OCI-LY7 (cell line): ENCODE results near the gene SGSM2. TPM values are rescaled to one million over a fixed set of nuclear protein-coding genes. Genes with fewer than 3 reads are reported as not detected.

Experiments
- BruUV-seq: library from RNA; stranded (reverse); fragments of 400-500 nt; replicated peaks from 2 replicates; lab custom pipeline; 2021; lab: Mats Ljungman, UMichigan
- CTCF ChIA-PET: fragments of 300-600 bp; sonication (Branson Sonifier 250); formaldehyde crosslinking; loops from one replicate; lab custom pipeline; 2022; ENCODE audit warnings: antibody characterized with exemption; ENCODE audit not compliant: unreplicated experiment; lab: Charles Lee
- POLR2A ChIA-PET: fragments of 300-600 bp; sonication (Branson Sonifier 250); formaldehyde crosslinking; loops from one replicate; lab custom pipeline; 2022; ENCODE audit warnings: antibody characterized with exemption; lab: Charles Lee
- DNase-seq: peaks from one replicate; pipeline ENCODE4 v3.0.0-alpha.2; 2015; ENCODE audit warnings: low spot score
- H2AFZ ChIP-seq: fragments of 200-600 bp; sonication (generic), shearing (Covaris generic); 2 replicates; pipeline ENCODE4 v1.6.1; 2014; ENCODE audit warnings: mild to moderate bottlenecking, antibody characterized with exemption, low read length, moderate library complexity
- H3K27ac ChIP-seq: fragments of 200-600 bp; sonication (generic); 2 replicates; pipeline ENCODE4 v1.5.1; 2014; ENCODE audit warnings: mixed run types, low read depth, mild to moderate bottlenecking, moderate library complexity, low read length, inconsistent platforms; ENCODE audit not compliant: poor library complexity, severe bottlenecking
- H3K36me3 ChIP-seq: fragments of 200-600 bp; sonication (generic); 2 replicates; pipeline ENCODE4 v1.6.1; 2014; ENCODE audit warnings: mild to moderate bottlenecking, antibody characterized with exemption, low read length, moderate library complexity, mixed read lengths; ENCODE audit not compliant: insufficient read depth
- H3K4me1 ChIP-seq: fragments of 200-600 bp; sonication (generic); 2 replicates; pipeline ENCODE4 v1.5.1; 2014; ENCODE audit warnings: mild to moderate bottlenecking, low read length; ENCODE audit not compliant: insufficient read depth, poor library complexity, severe bottlenecking
- H3K4me2 ChIP-seq: fragments of 200-600 bp; sonication (generic); 2 replicates; pipeline ENCODE4 v1.6.1; 2014; ENCODE audit warnings: mild to moderate bottlenecking, low read length
- H3K4me3 ChIP-seq: fragments of 200-600 bp; sonication (generic); 2 replicates; pipeline ENCODE4 v1.5.1; 2014; ENCODE audit warnings: mild to moderate bottlenecking, low read depth, low read length; ENCODE audit not compliant: poor library complexity, severe bottlenecking
- H3K79me2 ChIP-seq: fragments of 200-600 bp; sonication (generic); 2 replicates; pipeline ENCODE4 v1.6.1; 2016; ENCODE audit warnings: low read depth, mild to moderate bottlenecking, low read length, moderate library complexity, mixed read lengths; ENCODE audit not compliant: insufficient read depth
- H3K9me2 ChIP-seq: fragments of 200-600 bp; sonication (generic); 2 replicates; pipeline ENCODE4 v1.6.1; 2016; ENCODE audit warnings: mild to moderate bottlenecking, low read length, mixed read lengths; ENCODE audit not compliant: insufficient read depth
- H3K9me3 ChIP-seq: fragments of 200-600 bp; sonication (generic); 2 replicates; pipeline ENCODE4 v1.6.1; 2014; ENCODE audit warnings: mild to moderate bottlenecking, mixed run types, low read length, mixed read lengths
- H4K20me1 ChIP-seq: fragments of 200-600 bp; sonication (generic); 2 replicates; pipeline ENCODE4 v1.6.1; 2014; ENCODE audit warnings: mild to moderate bottlenecking, antibody characterized with exemption, low read length, moderate library complexity, mixed read lengths; ENCODE audit not compliant: insufficient read depth
- CTCF ChIP-seq: fragments of 200-600 bp; sonication (generic); conservative IDR thresholded peaks from 2 replicates; pipeline ENCODE4 v1.5.1; 2014; ENCODE audit warnings: mild to moderate bottlenecking, antibody characterized with exemption, low read length, moderate library complexity, mixed read lengths
- EZH2phosphoT487 ChIP-seq: fragments of 200-600 bp; sonication (generic); IDR thresholded peaks from 2 replicates; pipeline ENCODE4 v1.6.1; 2018; ENCODE audit warnings: low read depth, borderline replicate concordance, mild to moderate bottlenecking, mixed run types, antibody characterized with exemption, low read length, moderate library complexity, mixed read lengths
- intact Hi-C: fragments of 100-400 bp; cut with micrococcal nuclease; formaldehyde crosslinking; loops from one replicate; pipeline ENCODE4 v1.10.0; 2022; ENCODE audit not compliant: unreplicated experiment
- total RNA-seq, 2 experiments: library from RNA; depleted of rRNA in 1 of 2; stranded (reverse); fragments of >200 nt in 1 of 2; shearing (Covaris generic) in 1 of 2; gene quantifications; 2 replicates each; pipeline ENCODE4 v1.2.3, GENCODE V29; 2014 to 2022

SGSM2 gene
- total RNA-seq, 2 experiments from 2014 or later, result 44.0 to 50.6 TPM

GRCh38 chr17:2388020-2388682 is 50.9 kb downstream of the SGSM2 start:
- no peak overlapping the region for H2AFZ ChIP-seq
- no peak overlapping the region for H3K4me3 ChIP-seq
- POLR2A ChIA-PET, result no interaction called here

DNA sequence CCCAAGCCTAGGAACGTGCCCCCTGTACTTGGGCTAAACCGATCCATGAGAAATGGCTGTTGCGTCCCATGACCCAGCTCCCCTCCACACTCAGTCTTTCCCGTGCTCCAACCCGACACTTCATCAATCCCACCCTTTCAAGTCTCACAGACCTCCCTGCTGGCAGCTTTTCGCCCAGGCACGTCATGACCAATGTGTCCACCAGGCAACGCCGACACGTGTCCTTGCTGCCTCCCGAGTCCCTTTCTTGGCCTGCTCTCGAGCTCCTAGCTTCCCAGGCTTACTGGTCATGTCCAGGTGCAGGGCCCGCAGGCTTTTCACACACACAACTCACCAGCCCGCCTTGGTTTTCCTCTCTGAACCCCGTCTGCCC is 51.4 kb downstream of the SGSM2 start:
- ChIA-PET POLR2A (no interaction called here), CTCF (no interaction called here)
- intact Hi-C loops, result no loop called here
- Histone ChIP-seq H3K4me3 (no peak overlapping the region), H3K27ac (no peak overlapping the region), H2AFZ (no peak overlapping the region), H3K36me3 (0 out of 2 replicates have a peak, but pooled peaks cover 7% of the 10 kb centered on the region), H3K9me2 (no peaks in the 10 kb centered on the region), H3K4me2 (no peak overlapping the region), H3K4me1 (peaks cover 16% of the 10 kb centered on the region), H3K9me3 (no peaks in the 10 kb centered on the region), H4K20me1 (no peaks in the 10 kb centered on the region), H3K79me2 (peaks cover 10% of the 10 kb centered on the region; the same call in 1 of the 2 replicates)
- TF ChIP-seq CTCF (no peak), EZH2phosphoT487 (no peak)
- DNase-seq, result no peak
- no TSS peak for BruUV-seq

More at GRCh38 chr17:2388020-2388682, 50.9 kb downstream of the SGSM2 start:
- CTCF ChIA-PET, result no interaction called here
- Histone ChIP-seq H3K27ac (no peak overlapping the region), H3K79me2 (peaks cover 10% of the 10 kb centered on the region; the same call in 1 of the 2 replicates), H3K9me2 (no peaks in the 10 kb centered on the region), H3K9me3 (no peaks in the 10 kb centered on the region), H3K36me3 (0 out of 2 replicates have a peak, but pooled peaks cover 7% of the 10 kb centered on the region), H3K4me1 (peaks cover 16% of the 10 kb centered on the region), H4K20me1 (no peaks in the 10 kb centered on the region), H3K4me2 (no peak overlapping the region)
- DNase-seq, result no peak
- BruUV-seq, result no TSS peak
- intact Hi-C loops, result no loop called here
- TF ChIP-seq CTCF, result no peak
- TF ChIP-seq EZH2phosphoT487, result no peak

- no peak overlapping the region for H2AFZ ChIP-seq
- no peak for DNase-seq
- H3K4me1 ChIP-seq, result peaks cover 26% of the 10 kb centered on the region
- no peak overlapping the region for H3K4me3 ChIP-seq
- H3K9me3 ChIP-seq, result no peaks in the 10 kb centered on the region
- no peak overlapping the region for H3K27ac ChIP-seq
- H3K79me2 ChIP-seq, result peaks cover 10% of the 10 kb centered on the region; the same call in 1 of the 2 replicates
- TF ChIP-seq CTCF (no peak), EZH2phosphoT487 (no peak)
- H4K20me1 ChIP-seq, result no peaks in the 10 kb centered on the region
- H3K36me3 ChIP-seq, result 0 out of 2 replicates have a peak, but pooled peaks cover 7% of the 10 kb centered on the region
- CTCF ChIA-PET, result no interaction called here
- POLR2A ChIA-PET, result no interaction called here
- H3K9me2 ChIP-seq, result no peaks in the 10 kb centered on the region
- BruUV-seq, result no TSS peak
- intact Hi-C loops, result no loop called here
- 0 out of 2 replicates have a peak overlapping the region, but pooled peaks have one; percentile 94 for H3K4me2 ChIP-seq
Observed at GRCh38 chr17:2390199-2390836, 53.0 kb downstream of the SGSM2 start.
